ENCODE measurements around the gene CLBA1. TPM values are rescaled to one million over a fixed set of nuclear protein-coding genes. Genes with fewer than 3 reads are reported as not detected.

The CLBA1 gene
- total RNA-seq, 1 donor from 2014 or later = 4.4 TPM

DNA sequence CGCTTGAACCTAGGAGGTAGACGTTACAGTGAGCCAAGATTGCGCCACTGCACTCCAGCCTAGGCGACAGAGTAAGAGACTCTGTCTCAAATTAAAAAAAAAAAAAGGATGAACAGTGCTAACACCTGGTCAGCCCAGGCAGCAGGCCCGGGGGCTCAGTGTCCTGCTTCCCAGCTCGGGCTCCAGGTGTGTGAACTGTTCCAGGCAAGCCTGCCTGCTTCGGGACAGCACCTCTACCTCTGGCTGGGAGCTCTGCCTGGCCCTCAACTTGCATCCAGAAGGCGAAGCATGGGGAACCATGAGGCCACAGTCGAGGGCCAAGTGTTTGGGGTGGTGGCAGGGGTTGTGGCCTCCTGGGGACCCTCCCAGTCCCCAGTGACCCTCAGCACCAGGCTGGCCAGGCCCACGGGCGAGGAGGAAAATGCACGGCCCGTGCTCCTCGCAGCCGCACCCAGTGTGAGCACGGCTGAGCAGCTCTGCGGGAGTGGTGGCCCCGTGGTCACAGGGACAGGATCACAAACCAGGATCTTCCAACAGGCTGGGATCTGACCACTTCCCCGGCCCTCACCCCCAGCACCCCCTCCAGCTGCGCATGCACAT, 19.8 kb downstream of the CLBA1 start:
- no peak for DNase-seq (ENCODE audit: low read depth in 2 of 2)

DNA sequence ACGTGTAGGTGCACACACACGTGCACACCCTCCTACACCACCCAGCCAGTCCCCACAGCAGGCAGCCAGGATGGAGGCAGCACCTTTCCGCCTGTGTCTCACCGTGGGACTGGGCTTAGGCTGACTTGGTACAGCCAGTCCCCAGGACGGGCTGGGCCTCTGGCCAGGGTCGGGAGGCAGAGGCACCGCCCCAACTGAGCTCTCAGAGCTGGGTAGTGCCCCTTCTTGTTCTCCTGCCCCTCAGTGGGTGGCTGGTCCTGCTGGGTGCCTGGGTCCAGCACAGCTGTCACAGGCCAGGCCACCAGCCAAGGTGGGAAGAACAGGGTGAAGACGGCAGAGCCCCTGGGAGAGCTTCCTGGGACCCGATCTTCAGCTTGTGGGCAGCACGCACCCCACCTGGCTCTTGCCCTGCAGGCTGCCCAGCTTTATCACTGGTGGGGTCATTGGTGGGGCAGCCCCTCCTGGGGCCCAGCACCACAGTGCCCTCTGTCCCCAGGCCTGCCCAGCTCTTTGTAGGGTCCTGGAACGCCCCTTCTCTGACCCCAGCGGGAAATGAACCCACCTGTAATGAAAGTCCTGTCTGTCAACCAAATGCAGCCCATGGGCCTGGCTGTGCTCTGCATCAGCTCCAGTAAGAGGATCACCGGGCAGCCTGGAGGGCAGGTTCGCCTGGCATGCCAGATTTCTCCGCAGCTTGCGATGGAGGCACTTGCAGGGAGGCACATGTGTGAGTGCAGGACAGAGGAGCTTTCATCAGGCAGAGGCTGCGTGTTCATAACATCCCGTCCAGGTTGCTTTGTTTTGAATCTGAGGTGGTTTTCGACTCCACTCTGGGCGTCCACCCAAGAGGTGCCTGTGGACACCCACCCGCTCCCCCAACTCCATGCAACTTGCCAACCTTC, 20.6 kb downstream of the CLBA1 start:
- no peak for DNase-seq (ENCODE audit: low read depth in 2 of 2)

DNA sequence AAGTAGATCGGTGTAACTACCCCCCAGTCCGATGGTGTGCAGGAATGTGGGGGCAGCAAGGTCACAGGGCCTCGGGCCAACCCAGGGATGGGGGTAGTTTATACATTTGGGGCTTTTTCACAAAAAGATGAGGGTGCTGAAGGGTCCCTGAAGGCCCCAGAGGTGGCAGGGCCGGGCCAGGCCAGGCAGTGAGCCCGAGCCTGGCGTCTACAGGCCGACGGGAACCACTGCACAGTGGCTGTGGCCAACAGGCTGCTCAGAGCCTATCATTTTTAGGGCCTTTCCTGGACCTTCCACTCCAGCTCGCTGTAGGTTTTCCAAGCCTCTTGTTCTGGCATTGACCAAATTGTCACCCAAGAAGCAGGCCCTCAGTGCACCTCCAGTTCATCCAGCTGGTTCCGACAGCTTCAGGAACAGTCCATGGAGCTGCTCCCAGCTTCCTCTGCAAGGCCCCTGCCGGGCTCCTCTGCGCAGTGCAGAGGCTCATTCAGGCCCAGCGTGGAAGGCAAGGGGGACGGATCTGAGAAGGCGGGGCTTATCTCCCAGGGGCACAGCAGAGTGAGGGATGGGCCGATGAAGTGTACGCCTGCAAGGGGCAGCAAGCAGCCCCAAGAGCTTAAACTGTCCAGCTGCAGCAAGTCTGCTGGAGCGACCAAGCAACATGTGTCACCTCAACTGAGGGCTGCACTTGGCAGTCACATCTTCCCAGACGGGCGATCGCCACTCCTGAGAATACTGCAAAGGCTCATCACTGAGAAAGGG, 21.4 kb downstream of the CLBA1 start:
- no peak for DNase-seq (ENCODE audit: low read depth in 2 of 2)

DNA sequence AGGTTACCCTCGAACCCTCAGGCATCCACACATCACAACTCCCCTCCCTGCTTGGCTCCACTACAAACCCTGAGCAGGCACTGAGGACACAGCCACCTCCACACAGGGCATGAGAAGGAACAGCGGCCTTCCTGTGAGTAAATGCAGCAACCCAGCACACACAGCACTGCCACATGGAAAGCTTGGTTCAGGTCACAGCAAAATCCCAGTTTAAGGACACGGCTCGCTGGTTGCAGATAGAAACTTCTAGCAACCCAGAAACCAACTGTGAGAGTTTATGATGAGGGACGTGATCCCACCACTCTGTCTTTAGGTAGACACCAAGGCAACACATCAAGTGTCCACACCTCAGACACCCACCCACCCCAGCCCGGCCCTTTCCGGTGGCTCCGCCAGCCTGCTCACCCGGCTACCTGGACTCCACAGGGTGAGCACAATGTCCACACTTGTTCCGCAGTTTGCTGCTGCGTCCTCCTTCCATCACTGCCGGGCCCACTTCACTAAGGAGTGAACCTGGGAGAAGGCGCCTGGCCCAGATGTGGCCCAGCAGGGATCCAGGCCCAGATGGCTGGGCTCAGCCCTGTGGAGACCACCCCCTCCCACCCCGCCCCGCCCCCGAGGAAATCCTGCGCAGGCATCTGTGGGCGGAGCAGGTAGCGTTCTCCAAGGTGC, 22.1 kb downstream of the CLBA1 start:
- no peak for DNase-seq (ENCODE audit: low read depth in 2 of 2)

- no peak for DNase-seq (ENCODE audit: low read depth in 2 of 2)
Observed at GRCh38 chr14:105010106-105010505, 24.5 kb downstream of the CLBA1 start.

DNA sequence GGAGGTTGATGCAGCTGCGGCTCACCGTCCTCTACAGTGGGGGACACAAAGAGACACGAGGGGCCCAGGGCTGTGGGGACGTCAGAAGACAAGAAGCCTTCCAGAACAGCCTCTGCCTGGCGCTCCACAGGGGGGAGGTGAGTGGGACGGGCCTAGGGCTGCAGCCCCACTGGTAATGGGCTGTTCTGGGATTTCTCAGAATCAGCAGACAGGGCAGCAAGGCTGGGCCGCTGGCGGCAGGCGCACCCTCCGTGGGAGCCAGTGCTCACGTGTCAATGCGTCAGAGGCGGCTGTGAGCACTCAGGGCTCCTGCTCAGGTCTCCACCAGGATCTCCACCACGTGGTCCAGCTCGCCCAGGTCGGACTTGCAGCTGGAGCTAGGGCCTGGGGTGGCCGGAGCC, 25.3 kb downstream of the CLBA1 start:
- no peak for DNase-seq (ENCODE audit: low read depth in 2 of 2)

GRCh38 chr14:105011312-105011990, 25.9 kb downstream of the CLBA1 start:
- DNase-seq (ENCODE audit: low read depth in 2 of 2) = no peak

DNA sequence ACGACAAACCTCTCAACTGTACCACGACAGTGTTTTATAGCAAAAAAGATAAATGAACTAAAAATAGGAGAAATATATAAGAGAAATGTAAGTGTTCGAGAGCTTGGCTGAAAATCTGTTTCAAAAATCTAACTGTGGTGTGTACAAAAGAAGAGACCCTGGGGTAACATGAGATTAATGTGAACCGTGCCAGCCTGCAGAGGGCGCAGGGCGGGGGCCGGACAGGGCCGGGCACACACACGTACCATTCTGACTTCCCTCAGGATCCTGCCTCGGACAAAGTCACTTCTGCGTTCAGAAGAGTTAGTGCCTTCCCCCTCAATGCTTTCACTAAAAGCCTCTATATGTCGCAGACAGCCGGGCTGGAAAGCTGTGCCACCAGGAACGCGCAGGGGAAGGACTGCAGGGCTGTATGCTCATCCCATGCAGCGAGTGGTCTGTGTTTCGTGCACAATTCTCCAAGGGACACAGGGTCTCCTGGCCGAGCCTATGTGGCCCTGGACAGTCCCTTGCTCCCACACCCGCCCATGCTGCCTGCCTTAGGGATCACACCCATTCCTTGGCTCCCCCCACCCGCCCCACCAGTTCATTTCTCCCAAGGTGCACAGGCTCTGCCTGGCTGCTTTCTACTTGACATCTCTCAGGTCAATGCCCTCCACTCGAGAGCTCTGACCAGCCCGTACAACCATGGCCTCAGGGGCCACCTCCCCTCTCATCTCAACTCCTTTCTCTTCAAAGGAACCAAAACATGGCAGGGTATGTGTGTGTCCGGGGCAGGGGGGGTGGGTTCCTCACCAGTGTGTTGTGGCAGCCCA, 26.8 kb downstream of the CLBA1 start:
- no peak for DNase-seq (ENCODE audit: low read depth in 2 of 2)

- peak in 1 of 2 donors; percentile 23 for DNase-seq (ENCODE audit: low read depth in 2 of 2)
Observed at GRCh38 chr14:105013150-105013785, 27.7 kb downstream of the CLBA1 start.

GRCh38 chr14:105014032-105014431, 28.4 kb downstream of the CLBA1 start:
- DNase-seq (ENCODE audit: low read depth in 2 of 2) = no peak

DNA sequence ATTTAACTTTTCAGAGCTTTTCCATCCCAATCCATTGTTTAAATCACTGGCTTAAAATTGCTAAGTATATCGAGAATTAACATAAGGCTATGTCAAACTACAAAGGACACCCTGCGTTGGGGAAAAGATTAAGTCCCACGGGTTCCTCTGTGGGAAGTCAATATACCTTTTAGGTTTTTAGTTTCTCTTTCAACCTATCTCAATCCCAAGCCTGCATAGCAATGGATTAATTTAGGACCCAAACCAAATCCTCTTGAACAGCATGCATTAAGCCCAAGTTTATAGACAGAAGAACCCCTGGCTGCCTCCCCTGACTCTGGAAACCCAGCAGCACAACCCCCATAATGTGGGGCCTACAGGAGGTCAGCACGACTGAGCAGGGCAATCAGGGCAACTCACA, 29.0 kb downstream of the CLBA1 start:
- DNase-seq (ENCODE audit: low read depth in 2 of 2) = no peak

- DNase-seq (ENCODE audit: low read depth in 2 of 2) = peak; percentile 22 to 86
Observed at GRCh38 chr14:105015242-105015641, 29.7 kb downstream of the CLBA1 start.

DNA sequence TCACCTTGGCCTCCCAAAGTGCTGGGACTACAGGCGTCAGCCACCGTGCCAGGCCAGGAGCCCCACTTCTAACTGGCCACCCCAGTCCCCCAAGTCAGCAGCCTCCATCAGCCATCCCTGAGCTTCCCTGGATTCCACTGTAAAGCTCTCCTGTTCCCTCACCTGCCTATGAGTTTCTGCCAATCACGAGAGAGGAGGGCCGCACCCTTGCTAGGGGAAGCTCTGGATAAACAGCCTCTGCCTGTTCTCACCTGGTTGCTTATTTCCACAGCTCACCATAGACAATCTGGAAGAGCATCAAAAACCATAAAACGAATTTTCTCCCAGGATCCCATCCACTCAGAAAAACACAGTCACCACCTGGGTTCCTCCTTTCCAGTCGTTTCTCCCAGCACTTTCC, 30.3 kb downstream of the CLBA1 start:
- DNase-seq (ENCODE audit: low read depth in 2 of 2) = no peak

GRCh38 chr14:105018414-105018813, 32.8 kb downstream of the CLBA1 start:
- DNase-seq (ENCODE audit: low read depth in 2 of 2) = no peak

DNA sequence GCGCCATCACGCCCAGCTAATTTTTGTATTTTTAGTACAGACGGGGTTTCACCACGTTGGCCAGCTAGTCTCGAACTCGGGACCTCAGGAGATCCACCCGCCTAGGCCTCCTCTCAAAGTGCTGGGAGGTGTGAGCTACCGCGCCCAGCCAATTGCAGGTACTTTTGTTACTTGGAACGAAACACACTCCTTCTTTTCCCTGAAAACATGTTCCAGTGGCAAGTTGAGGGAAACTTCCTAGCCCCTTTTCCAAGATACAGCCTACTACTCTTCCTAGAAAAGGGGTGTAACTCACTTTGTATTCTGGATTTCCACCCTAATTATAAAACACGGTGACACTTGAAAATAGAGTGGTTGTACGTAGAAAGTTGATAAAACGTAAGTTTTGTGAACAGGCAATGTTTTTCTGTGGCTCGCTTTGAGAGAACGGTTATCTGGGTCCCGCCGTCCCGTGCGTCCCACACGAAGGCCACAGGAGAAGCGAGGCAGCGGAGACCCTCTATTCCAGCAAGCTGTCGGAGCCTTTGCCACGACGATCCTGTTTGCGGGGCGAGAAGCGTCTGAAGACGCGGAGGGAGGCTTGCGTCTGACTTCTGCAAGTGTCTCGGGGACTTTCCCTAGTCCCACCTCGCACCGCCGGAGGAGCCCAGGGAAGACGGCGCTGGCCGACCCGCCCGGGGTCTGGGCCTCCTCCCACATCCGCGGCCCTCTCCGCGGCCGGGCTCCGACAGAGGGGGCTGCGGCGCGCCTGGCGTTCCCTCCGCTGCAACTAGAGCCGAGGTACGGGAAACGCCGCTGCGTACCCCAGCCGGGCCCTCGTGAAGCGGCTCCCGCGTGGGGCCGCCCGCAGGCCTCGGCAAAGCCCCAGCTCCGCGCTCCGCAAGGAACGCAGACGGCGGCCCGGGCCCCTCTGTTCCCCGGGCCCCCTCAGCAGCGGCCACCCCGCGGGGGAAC, 34.5 kb downstream of the CLBA1 start:
- peak in 1 of 2 donors; percentile 68 for DNase-seq (ENCODE audit: low read depth in 2 of 2)

DNA sequence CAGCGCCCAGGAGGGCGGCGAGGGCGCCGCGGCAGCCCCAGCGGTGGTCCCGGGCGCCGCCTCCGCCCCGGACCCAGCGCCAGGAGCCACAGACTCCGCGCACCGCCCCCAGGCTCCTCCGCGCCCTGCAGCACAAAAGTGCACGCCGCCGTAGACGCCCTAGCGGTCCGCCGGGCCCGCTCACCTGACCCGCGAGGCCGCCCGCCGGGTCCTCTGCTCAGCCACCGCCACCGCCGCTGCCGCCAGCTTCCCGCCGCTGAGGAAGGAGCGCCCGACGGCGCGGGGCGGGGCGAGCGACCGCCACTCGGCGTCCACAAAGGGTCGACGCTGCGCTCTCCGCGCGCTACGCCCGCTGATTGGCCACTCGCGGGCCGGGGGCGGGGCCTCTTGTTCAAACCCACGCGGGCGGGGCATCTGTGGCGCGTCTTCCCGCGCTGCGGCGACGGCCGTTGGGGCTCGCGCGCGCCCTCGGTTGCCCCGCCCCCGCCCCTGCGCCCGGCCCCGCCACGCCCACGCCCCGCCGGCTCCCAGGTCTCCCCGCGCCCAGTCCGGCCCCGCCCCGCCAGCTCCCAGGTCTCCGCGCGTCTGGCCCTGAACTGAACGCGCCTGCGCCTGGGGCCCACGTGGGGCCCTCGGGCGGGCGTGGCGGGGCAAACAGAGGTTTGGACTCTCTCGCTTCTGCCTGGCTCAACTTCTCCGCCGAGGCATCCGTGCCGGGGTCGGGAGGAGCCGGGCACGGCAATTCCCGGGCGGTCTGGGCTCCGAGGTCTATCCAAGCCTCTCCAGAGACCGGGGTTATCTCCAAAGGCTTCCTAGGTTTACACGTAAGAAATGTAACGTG, 35.4 kb downstream of the CLBA1 start, which contains the start of gene CDCA4:
TSS of gene CDCA4 (minus strand) at position 269 of the 841 bp plus-strand sequence. CDS start 9,154 bp downstream, outside the sequence.
- peak; percentile 82 to 97 for DNase-seq (ENCODE audit: low read depth in 2 of 2)

GRCh38 chr14:105021656-105022275, 36.2 kb downstream of the CLBA1 start:
- DNase-seq (ENCODE audit: low read depth in 2 of 2) = peak; percentile 22 to 52

Data from dermis microvascular lymphatic vessel endothelial cell (primary cell).